GM12891 (cell line): Measurements from ENCODE around the gene ELP1.

Experiments
- PAX5 ChIP-seq: IDR thresholded peaks from 2 replicates; pipeline ENCODE4 v1.6.1; 2011; ENCODE audit warnings: low read length, moderate library complexity, mild to moderate bottlenecking; ENCODE audit not compliant: insufficient read depth, severe bottlenecking
- POLR2A ChIP-seq: IDR thresholded peaks from 2 replicates; pipeline ENCODE4 v1.6.1; 2011; ENCODE audit warnings: low read depth, low read length, control low read depth
- POLR2AphosphoS5 ChIP-seq: IDR thresholded peaks from 2 replicates; pipeline ENCODE4 v1.6.1; 2011; ENCODE audit warnings: low read depth, low read length, control low read depth
- POU2F2 ChIP-seq: IDR thresholded peaks from 2 replicates; pipeline ENCODE4 v1.6.1; 2011; ENCODE audit warnings: low read depth, mild to moderate bottlenecking, control low read depth, low read length, moderate library complexity
- SPI1 ChIP-seq: IDR thresholded peaks from 2 replicates; pipeline ENCODE4 v1.6.1; 2011; ENCODE audit warnings: low read depth, low read length, control low read depth
- TAF1 ChIP-seq: IDR thresholded peaks from 2 replicates; pipeline ENCODE4 v1.6.1; 2011; ENCODE audit warnings: low read depth, low read length, control low read depth

DNA sequence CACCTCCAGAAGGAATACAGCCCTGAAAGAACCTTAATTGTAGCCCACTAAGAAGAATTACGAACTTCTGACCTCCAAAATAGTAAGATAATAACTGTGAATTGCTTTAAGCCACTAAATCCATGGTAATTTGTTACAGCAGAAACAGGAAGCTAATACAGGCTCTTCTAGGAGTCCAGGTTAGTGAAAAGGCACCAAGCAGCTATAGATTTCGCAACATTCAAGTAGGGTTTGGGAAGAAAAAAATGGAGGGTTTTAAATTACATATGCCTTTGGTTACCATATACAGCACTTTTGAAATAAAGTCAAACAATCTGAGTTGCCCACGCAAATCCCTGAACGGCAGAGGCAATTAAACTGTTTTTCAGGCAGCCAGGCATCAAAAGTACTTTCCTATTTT is 73.6 kb downstream of the ELP1 start:
- TF ChIP-seq TAF1 (no peak), POLR2AphosphoS5 (no peak), POLR2A (no peak), SPI1 (no peak), POU2F2 (no peak), PAX5 (no peak)
